Left lung (tissue), 10 donors: ENCODE results near the gene ZNF563. TPM values are rescaled to one million over a fixed set of nuclear protein-coding genes. Genes with fewer than 3 reads are reported as not detected.
"Not testable (repeated sequence)": the region's sequence is repeated elsewhere in the genome, so short reads cannot be mapped to it uniquely, and the experiment has no call there.

Source experiments
- ATAC-seq: fragments of 200-7000 bp; cut with Tn5 transposase; one replicate; pipeline ENCODE4 v1.9.1; 2020; ENCODE audit warnings: moderate library complexity
- DNase-seq, 4 donors: peaks; one replicate each; pipeline ENCODE4 v3.0.0-alpha.2; 2013 to 2020
- H3K27ac ChIP-seq, 2 donors: fragments of 200-600 bp; sonication (generic) in 1 of 2; one replicate each; pipeline versions ENCODE4 v1.5.0 to v1.8.0; 2020 to 2021
- H3K27me3 ChIP-seq, 2 donors: fragments of 200-600 bp; sonication (generic) in 1 of 2; one replicate each; pipeline versions ENCODE4 v1.5.0 to v1.8.0; 2020 to 2021
- H3K36me3 ChIP-seq, 2 donors: fragments of 200-600 bp; sonication (generic) in 1 of 2; one replicate each; pipeline versions ENCODE4 v1.5.0 to v1.8.0; 2020 to 2021
- H3K4me1 ChIP-seq, 2 donors: fragments of 200-600 bp; one replicate each; pipeline ENCODE4 v1.8.0; 2021
- H3K4me3 ChIP-seq, 2 donors: fragments of 200-600 bp; sonication (generic) in 1 of 2; one replicate each; pipeline versions ENCODE4 v1.5.0 to v1.8.0; 2020 to 2021; ENCODE audit warnings: mild to moderate bottlenecking in 1 of 2
- H3K9me3 ChIP-seq, 2 donors: fragments of 200-600 bp; sonication (generic) in 1 of 2; one replicate each; pipeline versions ENCODE4 v1.5.0 to v1.8.0; 2020 to 2021
- CTCF ChIP-seq, 2 donors: fragments of 200-600 bp; sonication (generic) in 1 of 2; IDR thresholded peaks; one replicate each; pipeline versions ENCODE4 v1.5.0 to v1.8.0; 2021; ENCODE audit warnings: antibody characterized with exemption in 2 of 2
- intact Hi-C, 2 donors: fragments of 100-400 bp; cut with DNase I; formaldehyde crosslinking; loops; one replicate each; pipeline versions ENCODE4 v1.11.2 to v1.14.2; 2022
- polyA plus RNA-seq, 6 donors: library from polyadenylated mRNA; unstranded; fragments of 120-200 nt; gene quantifications; one replicate each; pipeline ENCODE4 v1.2.1, GENCODE V29; 2013; ENCODE audit not compliant: insufficient read length in 6 of 6
- total RNA-seq, 2 donors: library from RNA; stranded (reverse); fragmentation: NEBNext Ultra II Directional; extraction: Animal tissue kit (Norgen Biotek cat#: 25700); gene quantifications; one replicate each; pipeline ENCODE4 v1.2.1, GENCODE V29; 2021
- donor health status: DM: no; HTN: yes; CAD: no.
- donor health status: DM: no; HTN: no; CAD: no.

Gene ZNF563
- total and polyA plus RNA-seq, 8 donors, result 3.9 to 5.9 (median 4.3) TPM

GRCh38 chr19:12365236-12366162 is 32.1 kb upstream of the ZNF563 start, which contains the start of gene ZNF442:
Gene ZNF442 (minus strand): TSS chr19:12365683. CDS start chr19:12363631, 2,052 bp downstream.
- TF ChIP-seq CTCF (IDR thresholded peaks at IDR 0.05), result peak; percentile 46 to 62
- Histone ChIP-seq H3K27me3 (no peaks in the 10 kb centered on the region), H3K27ac (peak within 1 kb of the TSS; percentile 84 to 94), H3K36me3 (no peaks in the 10 kb centered on the region), H3K9me3 (no peaks in the 10 kb centered on the region), H3K4me1 (peaks cover 0 to 20% of the 10 kb centered on the region in 2 donors), H3K4me3 (peak within 1 kb of the TSS; percentile 74 to 83)
- ATAC-seq, result peak; percentile 99
- intact Hi-C loops, result no loop called here
- peak; percentile 93 to 97 (median 97) for DNase-seq

- peak overlapping the region; percentile 74 to 83 for H3K4me3 ChIP-seq
- no peaks in the 10 kb centered on the region for H3K27me3 ChIP-seq
- ATAC-seq (peak; percentile 8), DNase-seq (peak in 3 of 4 donors; percentile 7 to 39 (median 21))
- intact Hi-C loops, result no loop called here
- peaks cover 0 to 20% of the 10 kb centered on the region in 2 donors for H3K4me1 ChIP-seq
- H3K9me3 ChIP-seq, result no peaks in the 10 kb centered on the region
- TF ChIP-seq CTCF (IDR thresholded peaks at IDR 0.05), result no peak
- H3K36me3 ChIP-seq, result no peaks in the 10 kb centered on the region
- peak overlapping the region; percentile 84 to 94 for H3K27ac ChIP-seq
Measured at GRCh38 chr19:12364391-12365235, 31.2 kb upstream of the ZNF563 start.

- ATAC-seq, DNase-seq, intact Hi-C loops: not testable (repeated sequence)
Measured at GRCh38 chr19:12362236-12362635, 28.8 kb upstream of the ZNF563 start.

GRCh38 chr19:12353375-12353774 is 19.9 kb upstream of the ZNF563 start:
- TF ChIP-seq CTCF (IDR thresholded peaks at IDR 0.05), result no peak

More at GRCh38 chr19:12362236-12362635, 28.8 kb upstream of the ZNF563 start:
- H3K4me1 ChIP-seq, result peaks cover 0 to 20% of the 10 kb centered on the region in 2 donors
- not testable (repeated sequence) for H3K4me3 ChIP-seq, H3K27me3 ChIP-seq, H3K27ac ChIP-seq, H3K36me3 ChIP-seq, H3K9me3 ChIP-seq

GRCh38 chr19:12350890-12351197 is 17.4 kb upstream of the ZNF563 start:
- ATAC-seq (no peak), DNase-seq (no peak)
- TF ChIP-seq CTCF (IDR thresholded peaks at IDR 0.05), result no peak
- intact Hi-C loops, result no loop called here
- Histone ChIP-seq H3K27me3 (no peaks in the 10 kb centered on the region), H3K4me1 (no peaks in the 10 kb centered on the region), H3K9me3 (peaks cover 0 to 96% of the 10 kb centered on the region in 2 donors), H3K27ac (no peak overlapping the region), H3K4me3 (no peak overlapping the region), H3K36me3 (peaks cover 0 to 32% of the 10 kb centered on the region in 2 donors)

More at GRCh38 chr19:12353375-12353774, 19.9 kb upstream of the ZNF563 start:
- DNase-seq (no peak), ATAC-seq (no peak)
- no peaks in the 10 kb centered on the region for H3K4me1 ChIP-seq
- no peak overlapping the region for H3K4me3 ChIP-seq
- peaks cover 0 to 32% of the 10 kb centered on the region in 2 donors for H3K36me3 ChIP-seq
- no peaks in the 10 kb centered on the region for H3K27me3 ChIP-seq
- intact Hi-C loops, result no loop called here
- no peak overlapping the region for H3K27ac ChIP-seq
- peaks cover 0 to 92% of the 10 kb centered on the region in 2 donors for H3K9me3 ChIP-seq
